Measurements from ENCODE around the gene TMEM150A.

Gene TMEM150A

GRCh38 chr2:85602476-85603234, at the start of gene TMEM150A:
TMEM150A (minus strand) TSS chr2:85602698; CDS start chr2:85601948, 750 bp downstream.
- no peaks in the 10 kb centered on the region for H3K36me3 Mint-ChIP-seq (ENCODE audit: low read depth)
- peak within 1 kb of the TSS; percentile 91 for H3K4me3 Mint-ChIP-seq
- peak within 1 kb of the TSS; percentile 88 for H3K27ac Mint-ChIP-seq
- peaks cover 36% of the 10 kb centered on the region for H3K4me1 Mint-ChIP-seq (ENCODE audit: low read depth)
- H3K27me3 Mint-ChIP-seq, result no peaks in the 10 kb centered on the region
- no peaks in the 10 kb centered on the region for H3K9me3 Mint-ChIP-seq

- peaks cover 3% of the 10 kb centered on the region for H3K4me1 Mint-ChIP-seq (ENCODE audit: low read depth)
- H3K27ac Mint-ChIP-seq, result no peak overlapping the region
- H3K9me3 Mint-ChIP-seq, result no peaks in the 10 kb centered on the region
- peaks cover 65% of the 10 kb centered on the region for H3K36me3 Mint-ChIP-seq (ENCODE audit: low read depth)
- H3K4me3 Mint-ChIP-seq, result no peak overlapping the region
- no peaks in the 10 kb centered on the region for H3K27me3 Mint-ChIP-seq
Observed at GRCh38 chr2:85652056-85652455, 49.6 kb upstream of the TMEM150A start.

GRCh38 chr2:85651097-85651496, 48.6 kb upstream of the TMEM150A start:
- Mint-ChIP-seq H3K4me3 (no peak overlapping the region), H3K36me3 (ENCODE audit: low read depth) (peaks cover 72% of the 10 kb centered on the region)

GRCh38 chr2:85650456-85650855, 48.0 kb upstream of the TMEM150A start:
- no peaks in the 10 kb centered on the region for H3K27me3 Mint-ChIP-seq
- peaks cover 3% of the 10 kb centered on the region for H3K4me1 Mint-ChIP-seq (ENCODE audit: low read depth)
- no peak overlapping the region for H3K4me3 Mint-ChIP-seq
- H3K9me3 Mint-ChIP-seq, result no peaks in the 10 kb centered on the region
- peaks cover 75% of the 10 kb centered on the region for H3K36me3 Mint-ChIP-seq (ENCODE audit: low read depth)
- H3K27ac Mint-ChIP-seq, result no peak overlapping the region

More at GRCh38 chr2:85651097-85651496, 48.6 kb upstream of the TMEM150A start:
- H3K27ac Mint-ChIP-seq, result no peak overlapping the region
- peaks cover 3% of the 10 kb centered on the region for H3K4me1 Mint-ChIP-seq (ENCODE audit: low read depth)
- H3K9me3 Mint-ChIP-seq, result no peaks in the 10 kb centered on the region
- no peaks in the 10 kb centered on the region for H3K27me3 Mint-ChIP-seq

- H3K27me3 Mint-ChIP-seq, result no peaks in the 10 kb centered on the region
- H3K4me3 Mint-ChIP-seq, result no peak overlapping the region
- no peaks in the 10 kb centered on the region for H3K9me3 Mint-ChIP-seq
- H3K27ac Mint-ChIP-seq, result peak overlapping the region; percentile 5
- H3K4me1 Mint-ChIP-seq (ENCODE audit: low read depth), result peaks cover 3% of the 10 kb centered on the region
- H3K36me3 Mint-ChIP-seq (ENCODE audit: low read depth), result peaks cover 71% of the 10 kb centered on the region
Observed at GRCh38 chr2:85649201-85650190, 47.0 kb upstream of the TMEM150A start.

- peaks cover 3% of the 10 kb centered on the region for H3K4me1 Mint-ChIP-seq (ENCODE audit: low read depth)
- H3K4me3 Mint-ChIP-seq, result no peak overlapping the region
- H3K36me3 Mint-ChIP-seq (ENCODE audit: low read depth), result peaks cover 66% of the 10 kb centered on the region
- no peaks in the 10 kb centered on the region for H3K9me3 Mint-ChIP-seq
- no peak overlapping the region for H3K27ac Mint-ChIP-seq
- no peaks in the 10 kb centered on the region for H3K27me3 Mint-ChIP-seq
Observed at GRCh38 chr2:85648619-85649018, 46.1 kb upstream of the TMEM150A start.

- no peaks in the 10 kb centered on the region for H3K9me3 Mint-ChIP-seq
- H3K27ac Mint-ChIP-seq, result peak overlapping the region; percentile 24
- H3K36me3 Mint-ChIP-seq (ENCODE audit: low read depth), result peaks cover 66% of the 10 kb centered on the region
- peaks cover 4% of the 10 kb centered on the region for H3K4me1 Mint-ChIP-seq (ENCODE audit: low read depth)
- H3K27me3 Mint-ChIP-seq, result no peaks in the 10 kb centered on the region
- H3K4me3 Mint-ChIP-seq, result no peak overlapping the region
Observed at GRCh38 chr2:85647823-85648526, 45.5 kb upstream of the TMEM150A start.

- H3K4me3 Mint-ChIP-seq, result no peak overlapping the region
- no peaks in the 10 kb centered on the region for H3K27me3 Mint-ChIP-seq
- H3K9me3 Mint-ChIP-seq, result no peaks in the 10 kb centered on the region
- peaks cover 15% of the 10 kb centered on the region for H3K4me1 Mint-ChIP-seq (ENCODE audit: low read depth)
- no peak overlapping the region for H3K27ac Mint-ChIP-seq
- peaks cover 71% of the 10 kb centered on the region for H3K36me3 Mint-ChIP-seq (ENCODE audit: low read depth)
Observed at GRCh38 chr2:85646166-85646565, 43.7 kb upstream of the TMEM150A start.

- H3K4me3 Mint-ChIP-seq, result no peak overlapping the region
- H3K9me3 Mint-ChIP-seq, result no peaks in the 10 kb centered on the region
- H3K27ac Mint-ChIP-seq, result no peak overlapping the region
- peaks cover 15% of the 10 kb centered on the region for H3K4me1 Mint-ChIP-seq (ENCODE audit: low read depth)
- H3K27me3 Mint-ChIP-seq, result no peaks in the 10 kb centered on the region
- peaks cover 78% of the 10 kb centered on the region for H3K36me3 Mint-ChIP-seq (ENCODE audit: low read depth)
Observed at GRCh38 chr2:85644909-85645308, 42.4 kb upstream of the TMEM150A start.

- Mint-ChIP-seq H3K36me3 (ENCODE audit: low read depth) (peaks cover 68% of the 10 kb centered on the region), H3K27me3 (no peaks in the 10 kb centered on the region), H3K27ac (peak overlapping the region; percentile 37), H3K4me1 (ENCODE audit: low read depth) (peaks cover 12% of the 10 kb centered on the region), H3K4me3 (no peak overlapping the region), H3K9me3 (no peaks in the 10 kb centered on the region)
Observed at GRCh38 chr2:85642725-85643124, 40.2 kb upstream of the TMEM150A start.

GRCh38 chr2:85635636-85636035, 33.1 kb upstream of the TMEM150A start:
- Mint-ChIP-seq H3K27me3 (no peaks in the 10 kb centered on the region), H3K27ac (no peak overlapping the region), H3K4me1 (ENCODE audit: low read depth) (peaks cover 4% of the 10 kb centered on the region), H3K36me3 (ENCODE audit: low read depth) (peaks cover 72% of the 10 kb centered on the region), H3K9me3 (no peaks in the 10 kb centered on the region), H3K4me3 (no peak overlapping the region)

GRCh38 chr2:85635011-85635410, 32.5 kb upstream of the TMEM150A start:
- H3K27me3 Mint-ChIP-seq, result no peaks in the 10 kb centered on the region
- no peak overlapping the region for H3K4me3 Mint-ChIP-seq
- peaks cover 73% of the 10 kb centered on the region for H3K36me3 Mint-ChIP-seq (ENCODE audit: low read depth)
- peaks cover 4% of the 10 kb centered on the region for H3K4me1 Mint-ChIP-seq (ENCODE audit: low read depth)
- H3K9me3 Mint-ChIP-seq, result no peaks in the 10 kb centered on the region
- H3K27ac Mint-ChIP-seq, result no peak overlapping the region

- Mint-ChIP-seq H3K36me3 (ENCODE audit: low read depth) (peaks cover 69% of the 10 kb centered on the region), H3K27ac (no peak overlapping the region), H3K4me1 (ENCODE audit: low read depth) (peaks cover 15% of the 10 kb centered on the region), H3K4me3 (no peak overlapping the region), H3K9me3 (no peaks in the 10 kb centered on the region), H3K27me3 (no peaks in the 10 kb centered on the region)
Observed at GRCh38 chr2:85631316-85631715, 28.8 kb upstream of the TMEM150A start.

GRCh38 chr2:85628658-85629057, 26.2 kb upstream of the TMEM150A start:
- Mint-ChIP-seq H3K27ac (peak overlapping the region; percentile 52), H3K27me3 (no peaks in the 10 kb centered on the region), H3K9me3 (no peaks in the 10 kb centered on the region), H3K36me3 (ENCODE audit: low read depth) (peaks cover 76% of the 10 kb centered on the region), H3K4me1 (ENCODE audit: low read depth) (peaks cover 15% of the 10 kb centered on the region), H3K4me3 (no peak overlapping the region)

Measured in stimulated activated naive CD8-positive, alpha-beta T cell treated with anti-CD3 and anti-CD28 coated beads, Interleukin-15, Interleukin-2, amounts not matched to agents 100 ng/mL and 50 ng/mL, for 24 hours (primary cell).